GM12874 (cell line): ENCODE data around the gene CIAO3.

Source experiments
- TF ChIP-seq, protein P1 (sequence below): IDR thresholded peaks from 2 replicates; pipeline ENCODE4 v1.5.1; 2011; ENCODE audit warnings: low read depth, mild to moderate bottlenecking, control low read depth, low read length, moderate library complexity; ENCODE audit not compliant: insufficient read depth

Gene CIAO3

DNA sequence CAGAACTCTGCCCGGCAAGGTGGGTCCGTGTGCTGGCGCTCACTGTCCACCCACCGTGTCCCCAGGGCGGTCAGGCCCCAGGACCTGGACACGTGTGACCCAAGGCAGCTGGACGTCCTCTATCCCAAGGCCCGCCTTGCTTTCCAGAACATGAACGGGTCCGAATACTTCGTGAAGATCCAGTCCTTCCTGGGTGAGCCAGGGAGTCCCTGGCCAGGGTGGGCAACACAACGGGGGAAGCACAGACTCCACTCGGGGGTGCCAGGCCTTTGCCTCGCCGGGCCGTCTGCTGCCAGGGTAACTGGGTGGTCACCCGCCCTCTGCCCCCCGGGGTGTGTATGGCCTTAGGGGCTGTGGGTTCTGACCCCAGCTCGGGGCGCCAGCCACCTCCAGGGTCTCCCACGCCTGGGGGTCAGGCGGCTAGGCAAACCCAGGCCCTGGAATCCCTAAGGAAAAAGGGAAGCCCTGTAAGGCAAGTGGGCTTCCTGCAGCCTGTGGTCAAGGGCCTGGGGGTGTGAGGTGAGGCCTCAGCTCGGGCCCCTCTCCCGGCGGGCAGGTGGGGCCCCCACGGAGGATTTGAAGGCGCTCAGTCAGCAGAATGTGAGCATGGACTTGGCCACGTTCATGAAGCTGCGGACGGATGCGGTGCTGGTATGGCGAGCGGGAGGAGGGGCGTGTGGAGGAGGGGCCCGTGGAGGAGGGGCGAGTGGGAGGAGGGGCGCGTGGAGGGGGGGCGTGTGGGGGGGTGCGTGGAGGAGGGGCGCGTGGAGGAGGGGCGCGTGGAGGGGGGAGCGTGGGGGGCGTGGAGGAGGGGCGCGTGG, 26.2 kb upstream of the CIAO3 start:
- TF ChIP-seq, protein P1, sequence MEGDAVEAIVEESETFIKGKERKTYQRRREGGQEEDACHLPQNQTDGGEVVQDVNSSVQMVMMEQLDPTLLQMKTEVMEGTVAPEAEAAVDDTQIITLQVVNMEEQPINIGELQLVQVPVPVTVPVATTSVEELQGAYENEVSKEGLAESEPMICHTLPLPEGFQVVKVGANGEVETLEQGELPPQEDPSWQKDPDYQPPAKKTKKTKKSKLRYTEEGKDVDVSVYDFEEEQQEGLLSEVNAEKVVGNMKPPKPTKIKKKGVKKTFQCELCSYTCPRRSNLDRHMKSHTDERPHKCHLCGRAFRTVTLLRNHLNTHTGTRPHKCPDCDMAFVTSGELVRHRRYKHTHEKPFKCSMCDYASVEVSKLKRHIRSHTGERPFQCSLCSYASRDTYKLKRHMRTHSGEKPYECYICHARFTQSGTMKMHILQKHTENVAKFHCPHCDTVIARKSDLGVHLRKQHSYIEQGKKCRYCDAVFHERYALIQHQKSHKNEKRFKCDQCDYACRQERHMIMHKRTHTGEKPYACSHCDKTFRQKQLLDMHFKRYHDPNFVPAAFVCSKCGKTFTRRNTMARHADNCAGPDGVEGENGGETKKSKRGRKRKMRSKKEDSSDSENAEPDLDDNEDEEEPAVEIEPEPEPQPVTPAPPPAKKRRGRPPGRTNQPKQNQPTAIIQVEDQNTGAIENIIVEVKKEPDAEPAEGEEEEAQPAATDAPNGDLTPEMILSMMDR = no peak

DNA sequence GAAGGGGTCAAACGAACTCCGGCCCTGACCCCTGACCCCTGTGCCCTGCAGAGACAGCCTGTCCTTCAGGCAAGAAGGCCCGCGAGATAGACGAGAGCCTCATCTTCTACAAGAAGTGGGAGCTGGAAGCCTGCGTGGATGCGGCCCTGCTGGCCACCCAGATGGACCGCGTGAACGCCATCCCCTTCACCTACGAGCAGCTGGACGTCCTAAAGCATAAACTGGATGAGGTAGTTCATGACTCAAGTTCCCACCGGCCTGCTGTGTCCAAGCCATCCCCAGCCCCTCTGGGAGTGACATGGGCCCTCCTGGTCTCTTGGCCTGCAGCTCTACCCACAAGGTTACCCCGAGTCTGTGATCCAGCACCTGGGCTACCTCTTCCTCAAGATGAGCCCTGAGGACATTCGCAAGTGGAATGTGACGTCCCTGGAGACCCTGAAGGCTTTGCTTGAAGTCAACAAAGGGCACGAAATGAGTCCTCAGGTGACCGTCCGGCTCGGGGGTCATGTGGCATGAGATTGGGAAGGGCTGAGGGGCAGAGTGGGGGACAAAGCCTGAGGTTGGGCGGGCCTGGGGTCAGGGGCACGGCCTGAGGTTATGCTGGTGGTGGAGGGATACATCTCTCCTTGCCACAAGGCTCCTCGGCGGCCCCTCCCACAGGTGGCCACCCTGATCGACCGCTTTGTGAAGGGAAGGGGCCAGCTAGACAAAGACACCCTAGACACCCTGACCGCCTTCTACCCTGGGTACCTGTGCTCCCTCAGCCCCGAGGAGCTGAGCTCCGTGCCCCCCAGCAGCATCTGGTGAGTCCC, 25.4 kb upstream of the CIAO3 start:
- TF ChIP-seq, protein P1 = no peak

DNA sequence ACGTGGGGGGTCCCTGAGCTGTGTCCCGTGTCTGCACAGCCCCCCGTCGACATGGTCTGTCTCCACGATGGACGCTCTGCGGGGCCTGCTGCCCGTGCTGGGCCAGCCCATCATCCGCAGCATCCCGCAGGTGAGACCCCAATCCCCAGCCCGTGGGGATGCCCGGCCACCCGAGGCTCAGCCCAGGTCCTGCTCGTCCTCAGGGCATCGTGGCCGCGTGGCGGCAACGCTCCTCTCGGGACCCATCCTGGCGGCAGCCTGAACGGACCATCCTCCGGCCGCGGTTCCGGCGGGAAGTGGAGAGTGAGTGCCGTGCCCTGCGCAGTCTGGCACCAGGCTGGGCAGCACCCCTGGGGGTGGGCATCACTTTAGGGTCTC, 24.7 kb upstream of the CIAO3 start:
- TF ChIP-seq, protein P1 = no peak

DNA sequence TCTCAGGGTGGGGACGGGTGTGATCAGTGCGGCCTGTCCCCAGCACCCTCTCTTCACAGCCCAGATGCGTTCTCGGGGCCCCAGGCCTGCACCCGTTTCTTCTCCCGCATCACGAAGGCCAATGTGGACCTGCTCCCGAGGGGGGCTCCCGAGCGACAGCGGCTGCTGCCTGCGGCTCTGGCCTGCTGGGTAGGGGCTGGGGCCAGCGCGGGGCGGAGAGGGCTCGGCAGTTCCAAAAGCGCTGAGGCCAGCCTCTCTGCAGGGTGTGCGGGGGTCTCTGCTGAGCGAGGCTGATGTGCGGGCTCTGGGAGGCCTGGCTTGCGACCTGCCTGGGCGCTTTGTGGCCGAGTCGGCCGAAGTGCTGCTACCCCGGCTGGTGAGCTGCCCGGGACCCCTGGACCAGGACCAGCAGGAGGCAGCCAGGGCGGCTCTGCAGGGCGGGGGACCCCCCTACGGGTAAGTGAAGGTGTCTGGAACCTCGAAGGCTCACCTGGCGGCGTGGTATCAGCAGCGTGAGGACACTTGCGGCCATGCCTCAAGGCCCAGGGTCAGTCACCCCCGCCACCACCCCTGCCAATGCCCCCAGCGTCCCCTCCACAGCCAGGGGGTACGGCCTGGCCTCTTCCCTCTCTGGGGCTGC, 24.2 kb upstream of the CIAO3 start:
- TF ChIP-seq, protein P1 = no peak

DNA sequence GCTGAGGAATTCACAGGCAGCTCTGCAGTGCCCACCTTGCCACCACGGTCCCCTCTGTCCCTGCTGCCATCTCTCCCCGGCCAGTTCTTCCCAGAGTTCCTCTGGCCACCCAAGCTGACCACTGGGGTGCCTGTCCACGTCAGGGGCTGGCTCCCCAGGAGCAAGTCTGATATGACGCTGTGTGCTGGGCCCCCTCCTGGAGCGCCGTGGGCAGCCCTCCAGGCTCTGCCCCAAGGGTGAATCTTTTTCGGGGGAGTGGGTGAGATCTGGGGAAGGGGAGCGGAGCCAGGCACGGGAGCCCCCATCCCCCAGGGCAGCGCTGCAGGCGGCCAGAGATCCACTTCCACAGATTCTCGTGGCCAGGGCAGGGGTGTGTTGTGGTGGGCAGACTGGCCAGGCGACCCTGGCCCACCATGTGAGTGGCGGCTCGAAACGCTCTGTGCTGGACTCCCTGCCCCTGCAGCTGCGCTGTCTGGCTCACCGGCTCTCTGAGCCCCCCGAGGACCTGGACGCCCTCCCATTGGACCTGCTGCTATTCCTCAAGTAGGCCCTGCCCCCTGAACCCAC, 23.5 kb upstream of the CIAO3 start:
- TF ChIP-seq, protein P1 = no peak

DNA sequence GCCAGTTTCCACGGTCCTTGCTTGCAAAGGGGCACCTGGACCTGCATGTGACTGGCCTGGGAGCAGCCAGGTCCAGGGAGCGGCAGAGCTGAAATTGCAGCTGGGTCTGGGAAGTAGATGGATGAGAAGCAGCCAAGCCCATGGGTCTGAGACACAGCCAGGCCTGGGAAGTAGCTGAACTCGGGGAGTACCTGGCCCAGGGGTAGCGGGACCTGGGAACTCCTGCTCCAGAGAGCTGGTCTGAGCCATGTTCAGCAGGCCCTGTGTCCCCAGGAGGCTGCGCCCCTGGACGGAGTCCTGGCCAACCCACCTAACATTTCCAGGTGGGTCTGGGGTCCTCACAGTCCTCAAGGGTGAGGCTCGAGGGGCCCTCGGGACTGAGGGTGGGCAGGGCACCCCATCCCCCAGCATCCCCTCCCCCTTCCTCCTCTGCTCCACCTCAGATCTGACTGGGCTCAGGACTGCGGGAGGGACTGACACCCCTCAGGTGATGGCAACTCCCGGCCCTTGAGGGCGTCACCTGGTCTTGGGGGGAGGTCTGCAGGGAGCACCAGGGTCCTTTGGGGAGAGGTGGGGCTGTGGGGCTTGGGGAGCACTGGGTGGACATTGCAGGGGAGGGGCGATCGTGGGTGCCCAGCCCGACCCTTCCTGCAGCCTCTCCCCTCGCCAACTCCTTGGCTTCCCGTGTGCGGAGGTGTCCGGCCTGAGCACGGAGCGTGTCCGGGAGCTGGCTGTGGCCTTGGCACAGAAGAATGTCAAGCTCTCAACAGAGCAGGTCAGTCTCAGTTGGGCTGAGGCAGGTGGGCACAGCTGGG, 22.8 kb upstream of the CIAO3 start:
- TF ChIP-seq, protein P1 = no peak
